K562 (cell line): ENCODE results near the gene ZNF747. TPM values are rescaled to one million over a fixed set of nuclear protein-coding genes. Genes with fewer than 3 reads are reported as not detected.

ENCODE experiments used
- ASH1L ChIP-seq: fragments of 450-650 bp; IDR thresholded peaks from 2 replicates; pipeline ENCODE4 v1.6.1; 2018; ENCODE audit warnings: borderline replicate concordance, mild to moderate bottlenecking, low read depth; ENCODE audit not compliant: partially characterized antibody
- CBX5 ChIP-seq: IDR thresholded peaks from 2 replicates; pipeline ENCODE4 v1.6.1; 2014; ENCODE audit warnings: low read depth, borderline replicate concordance
- CEBPG ChIP-seq, 3 experiments: fragments of 200-800 bp in 1 of 3; sonication (Bioruptor generic) in 1 of 3; sonication (generic) in 1 of 3; formaldehyde crosslinking in 1 of 3; IDR thresholded peaks in 2 of 3; conservative IDR thresholded peaks in 1 of 3; 2 replicates each; pipeline versions ENCODE4 v1.6.1 to v1.8.0; 2016 to 2022; ENCODE audit warnings: missing compliant biosample characterization in 2 of 3, missing genetic modification characterization in 2 of 3, mild to moderate bottlenecking in 1 of 3, missing genetic modification reagents in 1 of 3
- E2F3 ChIP-seq: fragments of 250-450 bp; sonication (Bioruptor Pico); IDR thresholded peaks from 2 replicates; pipeline ENCODE4 v1.4.0; 2020; ENCODE audit warnings: mild to moderate bottlenecking
- ETS2 ChIP-seq: IDR thresholded peaks from 2 replicates; pipeline ENCODE4 v1.6.1; 2016; ENCODE audit warnings: borderline replicate concordance, missing genetic modification characterization, mild to moderate bottlenecking, moderate library complexity, missing compliant biosample characterization; ENCODE audit not compliant: poor library complexity, severe bottlenecking
- HNRNPLL ChIP-seq: fragments of 200-400 bp; formaldehyde crosslinking; IDR thresholded peaks from 2 replicates; pipeline ENCODE4 v1.6.1; 2017; ENCODE audit warnings: low read length, low read depth, mild to moderate bottlenecking; ENCODE audit not compliant: poor library complexity, severe bottlenecking
- LEF1 ChIP-seq: fragments of 450-650 bp; IDR thresholded peaks from 2 replicates; pipeline ENCODE4 v1.6.1; 2016; ENCODE audit warnings: mild to moderate bottlenecking
- MED1 ChIP-seq: sonication (generic); formaldehyde crosslinking; IDR thresholded peaks from 2 replicates; pipeline ENCODE4 v1.8.1; 2023; ENCODE audit warnings: missing genetic modification reagents, borderline replicate concordance
- SMARCA4 ChIP-seq: fragments of 450-650 bp; IDR thresholded peaks from 2 replicates; pipeline ENCODE4 v1.6.1; 2016
- SRSF7 ChIP-seq: fragments of 200-400 bp; formaldehyde crosslinking; optimal IDR thresholded peaks from 2 replicates; pipeline ENCODE3; 2017; ENCODE audit warnings: mild to moderate bottlenecking, low read depth, low read length
- ZNF766 ChIP-seq: fragments of 200-800 bp; sonication (Bioruptor generic); conservative IDR thresholded peaks from 2 replicates; pipeline ENCODE4 v1.6.1; 2016; ENCODE audit warnings: missing genetic modification characterization, missing compliant biosample characterization
- polyA plus RNA-seq, 8 experiments: library from polyadenylated mRNA; depleted of rRNA in 4 of 8; stranded (reverse) in 5 of 8; unstranded in 3 of 8; fragments of >200 nt; fragmentation: Nextera tagmentation in 2 of 8; fragmentation: Illumina TruSeq in 1 of 8; extraction: Ambion mirVana in 2 of 8; extraction: Trizol in 1 of 8; gene quantifications; 2 replicates each; pipeline versions ENCODE4 v1.2.1 to v1.2.3, GENCODE V29; 2011 to 2014; ENCODE audit warnings: inconsistent platforms in 1 of 8, missing spikeins in 1 of 8
- total RNA-seq, 7 experiments: library from RNA; depleted of rRNA in 6 of 7; stranded (reverse); fragments of >200 nt in 6 of 7; fragmentation: Illumina TruSeq in 2 of 7; extraction: Trizol in 2 of 7; gene quantifications; 2 replicates each; pipeline versions ENCODE4 v1.2.1 to v1.2.3, GENCODE V29; 2011 to 2021; ENCODE audit warnings: low replicate concordance in 1 of 7
- TF ChIP-seq, protein P1 (sequence below): sonication (generic); formaldehyde crosslinking; IDR thresholded peaks from 2 replicates; pipeline ENCODE4 v1.4.0; 2020; ENCODE audit warnings: mild to moderate bottlenecking, missing genetic modification reagents

The ZNF747 gene
- total and polyA plus RNA-seq, 9 of the 15 experiments (the other 6 are each of a cell fraction or from before 2014, with no cell fraction given): 0.14 to 3.3 (median 1.5) TPM

DNA sequence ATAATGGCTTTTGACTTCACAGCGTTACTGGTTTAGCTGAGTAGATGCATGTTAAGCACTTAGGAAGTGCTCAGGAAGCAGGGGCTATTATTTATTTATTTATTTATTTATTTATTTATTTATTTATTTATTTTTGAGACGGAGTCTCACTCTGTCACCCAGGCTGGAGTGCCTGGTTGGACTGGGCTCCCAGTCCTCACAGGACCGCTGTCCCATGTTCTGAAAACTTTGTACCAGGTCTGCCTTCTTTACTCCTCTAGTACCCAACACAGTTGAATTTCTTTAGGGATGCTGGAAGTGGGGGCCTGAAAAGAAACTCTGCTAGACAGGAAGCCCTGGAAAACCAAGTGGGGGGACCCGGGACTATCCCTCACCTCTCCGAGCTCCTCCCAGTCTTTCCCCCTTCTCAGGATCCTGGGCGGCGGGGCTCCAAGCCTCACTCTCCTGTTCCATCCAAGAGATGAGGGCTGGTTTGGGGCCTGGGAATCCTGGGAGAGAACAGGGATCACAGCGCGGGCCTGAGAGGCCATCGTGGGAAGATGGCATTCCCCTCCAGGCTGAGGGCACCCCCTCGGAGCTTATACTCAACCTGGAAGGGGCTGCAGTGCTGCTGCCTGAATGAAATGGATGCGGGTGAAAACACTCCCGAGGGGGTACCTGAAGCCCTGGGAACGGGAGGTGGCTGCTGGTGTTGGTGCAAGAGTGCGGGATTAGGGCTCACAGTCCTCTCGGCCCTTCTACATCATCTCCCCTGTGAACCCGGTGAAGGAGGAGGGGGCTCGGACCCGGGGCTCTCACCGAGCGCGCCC lies 36.2 kb upstream of the ZNF747 start (continued):
- TF ChIP-seq, protein P1, sequence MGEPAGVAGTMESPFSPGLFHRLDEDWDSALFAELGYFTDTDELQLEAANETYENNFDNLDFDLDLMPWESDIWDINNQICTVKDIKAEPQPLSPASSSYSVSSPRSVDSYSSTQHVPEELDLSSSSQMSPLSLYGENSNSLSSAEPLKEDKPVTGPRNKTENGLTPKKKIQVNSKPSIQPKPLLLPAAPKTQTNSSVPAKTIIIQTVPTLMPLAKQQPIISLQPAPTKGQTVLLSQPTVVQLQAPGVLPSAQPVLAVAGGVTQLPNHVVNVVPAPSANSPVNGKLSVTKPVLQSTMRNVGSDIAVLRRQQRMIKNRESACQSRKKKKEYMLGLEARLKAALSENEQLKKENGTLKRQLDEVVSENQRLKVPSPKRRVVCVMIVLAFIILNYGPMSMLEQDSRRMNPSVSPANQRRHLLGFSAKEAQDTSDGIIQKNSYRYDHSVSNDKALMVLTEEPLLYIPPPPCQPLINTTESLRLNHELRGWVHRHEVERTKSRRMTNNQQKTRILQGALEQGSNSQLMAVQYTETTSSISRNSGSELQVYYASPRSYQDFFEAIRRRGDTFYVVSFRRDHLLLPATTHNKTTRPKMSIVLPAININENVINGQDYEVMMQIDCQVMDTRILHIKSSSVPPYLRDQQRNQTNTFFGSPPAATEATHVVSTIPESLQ: no peak
- TF ChIP-seq CBX5: no peak
- TF ChIP-seq SMARCA4: no peak
- TF ChIP-seq CEBPG (CRISPR knock-in tag; IDR thresholded peaks at IDR 0.05): 0 out of 2 replicates have a peak, but pooled peaks have one; percentile 5
- no peak for TF ChIP-seq CEBPG (tag; conservative IDR thresholded peaks at IDR 0.05 in 1 of 2, IDR thresholded peaks at IDR 0.05 in 1 of 2)
- TF ChIP-seq MED1: no peak
- no peak for TF ChIP-seq LEF1
- TF ChIP-seq HNRNPLL: no peak
- no peak for TF ChIP-seq E2F3 (CRISPR knock-in tag)
- TF ChIP-seq SRSF7: no peak
- TF ChIP-seq ASH1L: no peak
- no peak for TF ChIP-seq ETS2 (tag)
- no peak for TF ChIP-seq ZNF766 (CRISPR knock-in tag)
